Activated CD8-positive, alpha-beta memory T cell treated with anti-CD3 and anti-CD28 coated beads, Interleukin-2, amount 10 ng/mL, durations not matched to agents 7 days and 5 days (primary cell): ENCODE data around the gene SYT2. TPM values are rescaled to one million over a fixed set of nuclear protein-coding genes. Genes with fewer than 3 reads are reported as not detected.
"Not testable (repeated sequence)": the region's sequence is repeated elsewhere in the genome, so short reads cannot be mapped to it uniquely, and the experiment has no call there.

ENCODE experiments used
- ATAC-seq: fragments of 150-1000 bp; cut with Tn5 transposase; one replicate; pipeline ENCODE4 v1.10.0; 2021; ENCODE audit warnings: moderate library complexity
- CTCF ChIA-PET: fragments of 350-600 bp; sonication (Branson Sonifier 250); formaldehyde crosslinking; loops from one replicate; lab custom pipeline; 2021; ENCODE audit warnings: antibody characterized with exemption; lab: Charles Lee
- DNase-seq: peaks from one replicate; pipeline ENCODE4 v3.0.0-alpha.2; 2020
- H3K27ac Mint-ChIP-seq: one replicate; pipeline ENCODE4 v1.8.0; 2021; ENCODE audit warnings: mild to moderate bottlenecking, mixed read lengths
- H3K27me3 Mint-ChIP-seq: one replicate; pipeline ENCODE4 v1.8.0; 2021; ENCODE audit warnings: mixed read lengths
- H3K36me3 Mint-ChIP-seq: one replicate; pipeline ENCODE4 v1.8.0; 2021; ENCODE audit warnings: mild to moderate bottlenecking, mixed read lengths
- H3K4me1 Mint-ChIP-seq: one replicate; pipeline ENCODE4 v1.8.0; 2021; ENCODE audit warnings: mixed read lengths
- H3K4me3 Mint-ChIP-seq: one replicate; pipeline ENCODE4 v1.8.0; 2021; ENCODE audit warnings: mild to moderate bottlenecking, moderate library complexity, mixed read lengths
- H3K9me3 Mint-ChIP-seq: one replicate; pipeline ENCODE4 v1.8.0; 2022; ENCODE audit warnings: low read depth, mixed read lengths
- total RNA-seq, 2 experiments: library from RNA; stranded (reverse); gene quantifications; one replicate each; pipeline ENCODE4 v1.2.3, GENCODE V29; 2021

SYT2 gene
- total RNA-seq, 2 experiments from 2014 or later, result not detected

DNA sequence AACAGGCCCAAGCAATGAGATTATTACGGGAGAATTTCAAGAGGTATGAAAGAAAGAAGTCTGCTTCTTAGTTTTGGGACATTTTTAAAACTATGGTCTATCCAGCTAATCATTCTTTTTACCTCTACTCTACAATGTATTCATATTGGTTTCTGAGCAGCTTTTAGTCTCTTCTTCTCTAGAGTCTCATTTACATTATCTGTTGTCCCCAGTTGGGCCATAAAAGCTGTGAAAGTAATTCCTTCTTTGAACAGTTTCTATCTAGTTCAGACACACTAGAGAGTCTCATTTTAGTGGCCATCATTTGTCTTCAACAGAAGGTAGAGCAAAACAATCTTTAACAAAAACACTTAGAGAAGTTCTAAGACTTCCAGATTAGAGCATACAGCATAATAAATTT is 157.2 kb downstream of the SYT2 start:
- H3K27me3 Mint-ChIP-seq, ATAC-seq, H3K36me3 Mint-ChIP-seq, H3K4me3 Mint-ChIP-seq, H3K27ac Mint-ChIP-seq, CTCF ChIA-PET, H3K4me1 Mint-ChIP-seq, H3K9me3 Mint-ChIP-seq, DNase-seq: not testable (repeated sequence)

DNA sequence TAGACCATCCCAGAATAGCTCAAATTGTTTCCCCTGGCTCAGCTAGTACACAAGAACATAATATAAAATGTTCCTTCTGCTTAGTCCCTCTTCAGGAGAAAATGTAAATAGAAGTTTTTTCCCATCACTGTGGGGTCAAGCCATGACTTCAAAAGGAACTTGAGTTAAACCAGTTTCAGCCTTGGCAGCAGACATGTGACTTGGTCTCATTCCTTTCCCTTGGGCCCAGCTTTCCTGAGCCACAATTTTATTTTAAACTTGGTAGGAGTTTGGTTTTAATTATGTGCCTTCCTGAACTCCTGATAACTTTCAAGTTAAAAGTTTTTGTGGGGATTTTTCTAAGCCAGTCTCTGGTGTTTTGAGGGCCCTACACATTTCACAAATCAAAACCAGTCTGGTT is 157.6 kb downstream of the SYT2 start:
- H3K36me3 Mint-ChIP-seq, H3K4me1 Mint-ChIP-seq, DNase-seq, CTCF ChIA-PET, ATAC-seq, H3K4me3 Mint-ChIP-seq, H3K9me3 Mint-ChIP-seq, H3K27ac Mint-ChIP-seq, H3K27me3 Mint-ChIP-seq: not testable (repeated sequence)

- ATAC-seq (no peak), DNase-seq (no peak)
- peaks cover 7% of the 10 kb centered on the region for H3K4me1 Mint-ChIP-seq
- H3K27ac Mint-ChIP-seq, result no peak overlapping the region
- no peaks in the 10 kb centered on the region for H3K9me3 Mint-ChIP-seq
- no peak overlapping the region for H3K4me3 Mint-ChIP-seq
- H3K27me3 Mint-ChIP-seq, result no peaks in the 10 kb centered on the region
- no peaks in the 10 kb centered on the region for H3K36me3 Mint-ChIP-seq
- CTCF ChIA-PET, result no interaction called here
Observed at GRCh38 chr1:202551683-202552082, 158.6 kb downstream of the SYT2 start.

DNA sequence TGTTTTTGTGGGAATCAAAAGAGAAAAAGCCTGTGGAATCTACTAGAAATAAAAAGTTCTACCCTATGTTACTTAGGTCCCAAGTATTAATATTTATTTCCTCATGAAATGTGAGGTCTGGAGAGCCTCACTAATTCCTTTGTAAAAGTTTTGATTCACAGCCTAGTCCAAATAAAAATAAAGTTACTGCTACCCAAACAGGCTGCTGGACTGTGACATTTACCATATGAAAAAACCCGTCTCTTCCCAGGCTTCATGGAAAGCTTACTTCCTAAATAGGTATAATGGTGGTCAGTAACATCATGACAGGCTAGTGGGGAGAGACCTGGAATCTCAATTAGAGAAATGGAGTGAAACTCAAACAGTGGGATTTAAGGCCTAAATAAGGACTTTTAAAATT is 160.2 kb downstream of the SYT2 start:
- CTCF ChIA-PET, result not testable (repeated sequence)

DNA sequence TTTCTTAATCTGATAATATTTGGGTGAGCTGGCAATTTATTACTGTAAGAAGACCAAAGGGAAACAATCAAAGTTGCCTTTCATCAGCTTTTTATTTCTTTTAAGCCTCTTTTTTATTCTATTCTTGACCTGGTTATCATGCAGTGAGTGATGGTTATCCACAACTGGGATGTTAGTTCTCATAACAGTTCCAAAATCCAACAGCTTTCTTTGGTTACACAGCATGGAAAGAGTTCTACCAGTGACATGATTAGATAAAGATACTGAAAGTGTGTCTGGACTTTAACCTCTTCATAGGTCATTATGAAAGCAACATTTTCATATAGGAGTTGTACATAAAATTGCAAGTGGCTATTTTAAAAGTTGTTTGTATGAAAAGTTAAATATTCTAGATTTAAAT is 163.0 kb downstream of the SYT2 start:
- Mint-ChIP-seq H3K4me3 (no peak overlapping the region), H3K36me3 (no peaks in the 10 kb centered on the region), H3K27me3 (no peaks in the 10 kb centered on the region), H3K4me1 (peaks cover 13% of the 10 kb centered on the region), H3K9me3 (no peaks in the 10 kb centered on the region), H3K27ac (no peak overlapping the region)
- DNase-seq, result no peak
- CTCF ChIA-PET, result interaction anchor here (1.2 kb wide), 1 partner anchor 17 kb away, joined by 3 read pairs; no protein-coding TSS in a partner anchor
- no peak for ATAC-seq

More for the DNA sequence above, 160.2 kb downstream of the SYT2 start:
- H3K27ac Mint-ChIP-seq, H3K9me3 Mint-ChIP-seq, H3K36me3 Mint-ChIP-seq, DNase-seq, H3K4me3 Mint-ChIP-seq, ATAC-seq, H3K27me3 Mint-ChIP-seq: not testable (repeated sequence)
- H3K4me1 Mint-ChIP-seq, result peaks cover 16% of the 10 kb centered on the region

DNA sequence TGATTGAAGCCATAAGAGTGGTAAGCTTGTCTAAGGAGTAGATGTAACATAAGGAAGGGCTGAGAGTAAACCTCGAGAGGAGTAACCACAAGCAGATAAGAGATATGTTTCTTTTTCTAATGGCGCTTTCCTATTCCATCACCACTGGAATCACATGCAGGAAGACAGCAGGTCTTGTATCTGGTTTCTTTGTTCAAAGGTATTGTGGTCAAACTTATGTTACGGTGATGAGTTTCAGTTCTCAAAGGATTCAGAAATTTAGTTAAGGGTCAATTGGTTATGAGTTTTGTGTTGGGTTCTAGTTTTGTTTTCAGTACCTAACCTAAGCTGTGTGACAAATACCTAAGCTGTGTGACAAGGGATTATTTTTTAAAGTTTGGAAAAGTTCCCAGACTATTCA is 163.5 kb downstream of the SYT2 start:
- H3K27ac Mint-ChIP-seq, H3K9me3 Mint-ChIP-seq, ATAC-seq, H3K36me3 Mint-ChIP-seq, H3K4me3 Mint-ChIP-seq, DNase-seq, H3K27me3 Mint-ChIP-seq: not testable (repeated sequence)
- peaks cover 13% of the 10 kb centered on the region for H3K4me1 Mint-ChIP-seq
- CTCF ChIA-PET, result interaction anchor here (1.2 kb wide), 1 partner anchor 17 kb away, joined by 3 read pairs; no protein-coding TSS in a partner anchor

GRCh38 chr1:202546377-202546776 is 163.9 kb downstream of the SYT2 start:
- DNase-seq, H3K27me3 Mint-ChIP-seq, H3K4me3 Mint-ChIP-seq, H3K36me3 Mint-ChIP-seq, H3K27ac Mint-ChIP-seq, H3K9me3 Mint-ChIP-seq, ATAC-seq: not testable (repeated sequence)
- CTCF ChIA-PET, result interaction anchor here (1.2 kb wide), 1 partner anchor 17 kb away, joined by 3 read pairs; no protein-coding TSS in a partner anchor
- H3K4me1 Mint-ChIP-seq, result peaks cover 13% of the 10 kb centered on the region

DNA sequence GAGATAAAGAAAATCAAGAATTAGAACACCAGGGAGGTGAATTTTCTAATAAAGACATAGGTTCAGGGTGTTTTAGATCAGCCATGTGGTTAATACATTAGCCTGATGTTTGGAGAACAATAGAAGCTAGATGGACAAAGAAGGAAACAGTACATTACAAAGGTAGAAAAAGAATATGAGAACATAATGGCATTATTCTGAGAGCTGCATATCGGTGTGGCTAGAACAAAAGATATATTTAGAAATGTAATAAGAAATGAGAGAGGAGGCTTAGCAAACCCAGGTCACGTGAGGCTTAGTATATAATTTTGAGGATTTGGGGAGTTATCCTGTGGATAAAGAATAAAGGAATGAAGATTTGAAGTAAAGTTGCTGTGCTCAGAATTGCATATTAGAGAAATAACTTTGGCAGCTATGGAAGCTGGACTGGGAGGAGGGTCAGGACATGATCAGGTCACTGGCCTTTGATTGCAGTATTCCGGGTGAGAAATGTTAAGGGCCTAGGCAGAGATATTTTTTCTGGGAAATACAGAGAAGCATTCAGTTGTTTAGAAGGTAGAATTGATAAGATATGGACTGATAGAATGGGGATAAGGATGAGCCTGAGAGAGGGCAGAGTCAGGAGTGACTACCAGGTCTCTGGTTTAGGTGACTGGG is 164.5 kb downstream of the SYT2 start:
- H3K4me3 Mint-ChIP-seq, ATAC-seq, H3K36me3 Mint-ChIP-seq, H3K9me3 Mint-ChIP-seq, CTCF ChIA-PET, DNase-seq, H3K27me3 Mint-ChIP-seq, H3K27ac Mint-ChIP-seq: not testable (repeated sequence)
- H3K4me1 Mint-ChIP-seq, result peaks cover 13% of the 10 kb centered on the region

GRCh38 chr1:202544766-202545449 is 165.3 kb downstream of the SYT2 start:
- H3K27ac Mint-ChIP-seq, H3K4me3 Mint-ChIP-seq, H3K27me3 Mint-ChIP-seq, ATAC-seq, H3K9me3 Mint-ChIP-seq, CTCF ChIA-PET, H3K36me3 Mint-ChIP-seq, DNase-seq: not testable (repeated sequence)
- peaks cover 13% of the 10 kb centered on the region for H3K4me1 Mint-ChIP-seq

DNA sequence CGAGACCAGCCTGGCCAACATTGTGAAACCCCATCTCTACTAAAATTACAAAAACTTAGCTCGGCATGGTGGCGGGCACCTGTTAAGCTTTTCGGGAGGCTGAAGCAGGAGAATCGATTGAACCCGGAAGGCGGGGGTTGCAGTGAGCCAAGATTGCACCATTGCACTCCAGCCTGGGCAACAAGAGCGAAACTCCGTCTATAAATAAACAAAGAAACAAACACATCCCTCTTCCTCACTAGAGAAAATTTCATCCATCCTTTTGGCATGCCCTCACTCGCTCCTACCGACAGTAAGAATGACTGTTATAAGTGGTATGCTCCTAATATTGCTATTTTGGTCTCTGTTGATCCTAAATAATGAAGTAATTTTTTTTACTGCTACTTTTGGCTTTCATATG is 166.7 kb downstream of the SYT2 start:
- ATAC-seq, H3K4me3 Mint-ChIP-seq, DNase-seq, CTCF ChIA-PET, H3K27ac Mint-ChIP-seq, H3K9me3 Mint-ChIP-seq, H3K36me3 Mint-ChIP-seq, H3K27me3 Mint-ChIP-seq: not testable (repeated sequence)
- peaks cover 13% of the 10 kb centered on the region for H3K4me1 Mint-ChIP-seq

GRCh38 chr1:202542415-202542814 is 167.8 kb downstream of the SYT2 start:
- ATAC-seq, H3K27ac Mint-ChIP-seq, H3K27me3 Mint-ChIP-seq, H3K4me3 Mint-ChIP-seq, CTCF ChIA-PET, H3K9me3 Mint-ChIP-seq, DNase-seq, H3K36me3 Mint-ChIP-seq: not testable (repeated sequence)
- peaks cover 13% of the 10 kb centered on the region for H3K4me1 Mint-ChIP-seq

DNA sequence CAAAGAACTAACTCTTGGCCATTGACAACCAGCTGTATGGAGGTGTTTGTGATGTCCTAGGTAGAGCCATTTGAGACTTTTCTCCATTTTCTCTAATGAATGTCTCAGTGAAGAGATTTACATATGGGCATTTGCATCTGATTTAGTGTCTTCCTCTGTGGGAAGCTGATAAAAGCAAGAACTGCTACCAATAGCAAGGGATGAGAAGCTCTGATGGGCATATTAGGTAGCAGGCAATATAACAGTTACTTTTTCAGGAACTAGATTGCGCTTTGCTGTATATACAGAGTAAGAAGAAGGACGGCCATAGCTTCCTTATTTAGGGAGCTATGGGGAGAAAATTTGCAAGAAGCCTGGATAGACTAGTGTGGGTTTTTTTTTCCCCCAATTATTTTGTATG is 169.4 kb downstream of the SYT2 start:
- ATAC-seq, CTCF ChIA-PET: not testable (repeated sequence)

More for the DNA sequence above, 169.4 kb downstream of the SYT2 start:
- not testable (repeated sequence) for H3K9me3 Mint-ChIP-seq, H3K36me3 Mint-ChIP-seq, H3K27ac Mint-ChIP-seq, H3K27me3 Mint-ChIP-seq, H3K4me3 Mint-ChIP-seq, H3K4me1 Mint-ChIP-seq, DNase-seq
